Measurements from ENCODE around the gene CCDC51.

- TF ChIP-seq CTCF (IDR thresholded peaks at IDR 0.05): no peak
- no peak for TF ChIP-seq POLR2AphosphoS5 (IDR thresholded peaks at IDR 0.05)
- no peak for TF ChIP-seq EP300 (IDR thresholded peaks at IDR 0.05)
- TF ChIP-seq POLR2A (IDR thresholded peaks at IDR 0.05): no peak
These were observed 20.0 kb upstream of the CCDC51 start for GRCh38 chr3:48459773-48460516.
